SK-N-SH (cell line): Measurements from ENCODE around the gene WWC2.

Experiments
- CTCF ChIP-seq: fragments of 200-600 bp; sonication (generic); IDR thresholded peaks from 2 replicates; pipeline ENCODE4 v1.6.1; 2017; ENCODE audit warnings: antibody characterized with exemption, mild to moderate bottlenecking, moderate library complexity
- EP300 ChIP-seq, 2 experiments: IDR thresholded peaks; 2 replicates each; pipeline versions ENCODE4 v1.4.0 to v1.6.1; 2012; ENCODE audit warnings: borderline replicate concordance in 1 of 2, low read depth in 1 of 2, low read length in 1 of 2
- FOXM1 ChIP-seq: IDR thresholded peaks from 2 replicates; pipeline ENCODE4 v1.4.0; 2012; ENCODE audit warnings: low read depth, mild to moderate bottlenecking
- POLR2AphosphoS5 ChIP-seq: IDR thresholded peaks from 2 replicates; pipeline ENCODE4 v1.6.1; 2012; ENCODE audit warnings: low read depth, low read length
- RCOR1 ChIP-seq: fragments of 150-350 bp; IDR thresholded peaks from 2 replicates; pipeline ENCODE4 v1.6.1; 2017; ENCODE audit warnings: antibody characterized with exemption, low read length
- TAF1 ChIP-seq: IDR thresholded peaks from 2 replicates; pipeline ENCODE4 v1.6.1; 2012; ENCODE audit warnings: low read depth, mild to moderate bottlenecking, low read length, moderate library complexity, borderline replicate concordance
- YY1 ChIP-seq: IDR thresholded peaks from 2 replicates; pipeline ENCODE4 v1.4.0; 2012; ENCODE audit warnings: low read depth, mild to moderate bottlenecking
- TF ChIP-seq, protein P1 (sequence below): IDR thresholded peaks from 2 replicates; pipeline ENCODE4 v1.6.1; 2012; ENCODE audit warnings: mild to moderate bottlenecking, low read depth, low read length, moderate library complexity
- TF ChIP-seq, protein P2 (sequence below): fragments of 150-350 bp; IDR thresholded peaks from 2 replicates; pipeline ENCODE4 v1.6.1; 2017; ENCODE audit warnings: antibody characterized with exemption, low read length, low read depth, borderline replicate concordance

DNA sequence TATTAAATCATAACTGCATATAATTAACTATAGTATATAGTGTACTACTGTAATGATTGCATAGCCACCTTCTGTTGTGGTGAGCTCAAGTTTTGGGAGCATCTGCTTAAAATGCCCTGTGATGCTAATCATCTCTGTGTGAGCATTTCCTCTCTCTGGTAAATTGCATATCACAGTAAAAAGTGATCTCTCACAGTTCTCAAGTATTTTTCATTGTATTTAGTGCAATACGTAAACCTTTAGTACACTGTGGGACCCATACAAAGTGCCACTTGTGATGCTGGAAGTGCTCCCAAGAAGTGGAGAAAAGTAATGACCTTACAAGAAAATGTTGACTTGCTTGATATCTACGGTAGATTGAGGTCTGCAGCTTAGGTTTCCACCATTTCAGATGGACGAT lies 82.0 kb downstream of the WWC2 start:
- TF ChIP-seq CTCF (no peak), EP300 (IDR thresholded peaks at IDR 0.05; ENCODE audit: borderline replicate concordance in 1 of 2, low read depth in 1 of 2, low read length in 1 of 2) (no peak), RCOR1 (no peak), POLR2AphosphoS5 (no peak), TAF1 (no peak), YY1 (no peak), FOXM1 (no peak)
- TF ChIP-seq, protein P1, sequence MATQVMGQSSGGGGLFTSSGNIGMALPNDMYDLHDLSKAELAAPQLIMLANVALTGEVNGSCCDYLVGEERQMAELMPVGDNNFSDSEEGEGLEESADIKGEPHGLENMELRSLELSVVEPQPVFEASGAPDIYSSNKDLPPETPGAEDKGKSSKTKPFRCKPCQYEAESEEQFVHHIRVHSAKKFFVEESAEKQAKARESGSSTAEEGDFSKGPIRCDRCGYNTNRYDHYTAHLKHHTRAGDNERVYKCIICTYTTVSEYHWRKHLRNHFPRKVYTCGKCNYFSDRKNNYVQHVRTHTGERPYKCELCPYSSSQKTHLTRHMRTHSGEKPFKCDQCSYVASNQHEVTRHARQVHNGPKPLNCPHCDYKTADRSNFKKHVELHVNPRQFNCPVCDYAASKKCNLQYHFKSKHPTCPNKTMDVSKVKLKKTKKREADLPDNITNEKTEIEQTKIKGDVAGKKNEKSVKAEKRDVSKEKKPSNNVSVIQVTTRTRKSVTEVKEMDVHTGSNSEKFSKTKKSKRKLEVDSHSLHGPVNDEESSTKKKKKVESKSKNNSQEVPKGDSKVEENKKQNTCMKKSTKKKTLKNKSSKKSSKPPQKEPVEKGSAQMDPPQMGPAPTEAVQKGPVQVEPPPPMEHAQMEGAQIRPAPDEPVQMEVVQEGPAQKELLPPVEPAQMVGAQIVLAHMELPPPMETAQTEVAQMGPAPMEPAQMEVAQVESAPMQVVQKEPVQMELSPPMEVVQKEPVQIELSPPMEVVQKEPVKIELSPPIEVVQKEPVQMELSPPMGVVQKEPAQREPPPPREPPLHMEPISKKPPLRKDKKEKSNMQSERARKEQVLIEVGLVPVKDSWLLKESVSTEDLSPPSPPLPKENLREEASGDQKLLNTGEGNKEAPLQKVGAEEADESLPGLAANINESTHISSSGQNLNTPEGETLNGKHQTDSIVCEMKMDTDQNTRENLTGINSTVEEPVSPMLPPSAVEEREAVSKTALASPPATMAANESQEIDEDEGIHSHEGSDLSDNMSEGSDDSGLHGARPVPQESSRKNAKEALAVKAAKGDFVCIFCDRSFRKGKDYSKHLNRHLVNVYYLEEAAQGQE = no peak
- TF ChIP-seq, protein P2, sequence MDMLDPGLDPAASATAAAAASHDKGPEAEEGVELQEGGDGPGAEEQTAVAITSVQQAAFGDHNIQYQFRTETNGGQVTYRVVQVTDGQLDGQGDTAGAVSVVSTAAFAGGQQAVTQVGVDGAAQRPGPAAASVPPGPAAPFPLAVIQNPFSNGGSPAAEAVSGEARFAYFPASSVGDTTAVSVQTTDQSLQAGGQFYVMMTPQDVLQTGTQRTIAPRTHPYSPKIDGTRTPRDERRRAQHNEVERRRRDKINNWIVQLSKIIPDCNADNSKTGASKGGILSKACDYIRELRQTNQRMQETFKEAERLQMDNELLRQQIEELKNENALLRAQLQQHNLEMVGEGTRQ = no peak
